Choroid plexus epithelial cell (primary cell): ENCODE data around the gene KIAA1191.
"Not testable (repeated sequence)": the region's sequence is repeated elsewhere in the genome, so short reads cannot be mapped to it uniquely, and the experiment has no call there.

Experiments
- DNase-seq: peaks from one replicate; pipeline ENCODE4 v3.0.0-alpha.2; 2010; ENCODE audit warnings: low read depth
- H3K4me3 ChIP-seq: 2 replicates; pipeline ENCODE4 v1.5.1; 2011; ENCODE audit warnings: low read depth, mild to moderate bottlenecking, control low read depth, low read length, moderate library complexity
- CTCF ChIP-seq: conservative IDR thresholded peaks from 2 replicates; pipeline ENCODE4 v1.5.1; 2011; ENCODE audit warnings: low read depth, mild to moderate bottlenecking, control low read depth, inconsistent platforms, low read length, moderate library complexity

The KIAA1191 gene

GRCh38 chr5:176337913-176338312, 23.7 kb downstream of the KIAA1191 start:
- DNase-seq, result peak; percentile 32
- no peak for TF ChIP-seq CTCF

GRCh38 chr5:176334031-176334770, 27.4 kb downstream of the KIAA1191 start:
- H3K4me3 ChIP-seq, result no peak overlapping the region
- TF ChIP-seq CTCF, result no peak
- DNase-seq, result no peak

More at GRCh38 chr5:176337913-176338312, 23.7 kb downstream of the KIAA1191 start:
- no peak overlapping the region for H3K4me3 ChIP-seq

- no peak overlapping the region for H3K4me3 ChIP-seq
- TF ChIP-seq CTCF, result no peak
- no peak for DNase-seq
These were observed 41.0 kb downstream of the KIAA1191 start for GRCh38 chr5:176320577-176320976.

DNA sequence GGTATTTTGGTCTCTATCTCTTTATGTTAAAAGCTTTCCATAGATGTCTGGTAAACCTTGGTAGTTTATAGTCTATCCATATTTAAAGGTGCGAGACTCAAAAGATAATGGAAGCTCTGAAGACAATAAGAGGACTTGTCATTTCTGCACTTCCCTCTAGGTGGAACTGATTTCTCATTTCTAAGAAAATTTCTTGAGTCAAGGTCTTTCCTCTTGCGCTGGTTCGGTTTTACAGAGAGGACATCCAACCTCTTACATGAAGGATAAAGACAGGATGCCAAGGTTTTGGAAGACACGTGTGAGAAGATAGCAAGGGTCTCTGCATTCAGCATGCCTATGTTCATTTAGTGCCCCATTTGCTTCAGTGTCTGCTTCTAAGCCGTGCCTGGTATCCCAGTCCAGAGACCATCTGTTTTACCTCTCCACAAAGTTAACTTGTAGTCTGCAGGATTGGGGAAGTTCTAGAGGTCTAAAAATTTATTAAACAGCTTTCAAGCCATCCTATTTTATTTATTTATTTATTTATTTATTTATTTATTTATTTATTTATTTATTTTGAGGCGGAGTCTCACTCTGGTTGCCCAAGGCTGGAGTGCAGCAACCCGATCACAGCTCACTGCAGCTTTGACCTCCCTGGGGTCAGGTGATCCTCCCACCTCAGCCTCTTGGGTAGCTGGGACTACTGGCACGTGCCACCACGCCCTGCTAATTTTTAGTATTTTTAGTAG, 41.6 kb downstream of the KIAA1191 start:
- DNase-seq, result peak; percentile 50
- no peak overlapping the region for H3K4me3 ChIP-seq
- peak; percentile 40 for TF ChIP-seq CTCF

- no peak overlapping the region for H3K4me3 ChIP-seq
- no peak for TF ChIP-seq CTCF
- DNase-seq, result peak; percentile 13
These were observed 43.8 kb downstream of the KIAA1191 start for GRCh38 chr5:176317534-176318374.

- H3K4me3 ChIP-seq, result not testable (repeated sequence)
These were observed 56.2 kb downstream of the KIAA1191 start for GRCh38 chr5:176305356-176305755.

More at GRCh38 chr5:176305356-176305755, 56.2 kb downstream of the KIAA1191 start:
- DNase-seq, result not testable (repeated sequence)
